Esophagus muscularis mucosa (tissue), 4 donors: ENCODE data around the gene MYO10. TPM values are rescaled to one million over a fixed set of nuclear protein-coding genes. Genes with fewer than 3 reads are reported as not detected.

Experiments used
- DNase-seq: peaks from one replicate; pipeline ENCODE4 v3.0.0-alpha.2; 2017; ENCODE audit errors: extremely low spot score
- H3K27ac ChIP-seq, 4 donors: fragments of 200-600 bp; sonication (generic); replicated peaks in 1 of 4; 1 replicate in 3 of 4; 2 replicates in 1 of 4; pipeline ENCODE4 v1.5.1; 2016 to 2019; ENCODE audit warnings: mild to moderate bottlenecking in 1 of 4
- H3K27me3 ChIP-seq, 4 donors: fragments of 200-600 bp; sonication (generic); one replicate each; pipeline versions ENCODE4 v1.5.1 to v1.6.0; 2016 to 2019
- H3K36me3 ChIP-seq, 4 donors: fragments of 200-600 bp; sonication (generic); one replicate each; pipeline ENCODE4 v1.5.1; 2016 to 2019
- H3K4me1 ChIP-seq, 4 donors: fragments of 200-600 bp; sonication (generic); one replicate each; pipeline ENCODE4 v1.5.1; 2016 to 2019
- H3K4me3 ChIP-seq, 4 donors: fragments of 200-600 bp; sonication (generic); 1 replicate in 2 of 4; 2 replicates in 2 of 4; pipeline ENCODE4 v1.5.1; 2016 to 2019; ENCODE audit warnings: mild to moderate bottlenecking in 4 of 4, moderate library complexity in 1 of 4
- H3K9me3 ChIP-seq, 4 donors: fragments of 200-600 bp; sonication (generic); 1 replicate in 3 of 4; 2 replicates in 1 of 4; pipeline ENCODE4 v1.5.1; 2016 to 2019
- CTCF ChIP-seq, 3 experiments: fragments of 200-600 bp in 2 of 3; fragments of 450-650 bp in 1 of 3; sonication (generic) in 2 of 3; IDR thresholded peaks; one replicate each; pipeline ENCODE4 v1.5.1; 2017 to 2019; ENCODE audit warnings: antibody characterized with exemption in 3 of 3, mild to moderate bottlenecking in 2 of 3, moderate library complexity in 1 of 3
- EP300 ChIP-seq: sonication (generic); formaldehyde crosslinking; IDR thresholded peaks from one replicate; pipeline ENCODE4 v1.6.1; 2017; ENCODE audit warnings: antibody characterized with exemption
- POLR2A ChIP-seq: fragments of 450-650 bp; IDR thresholded peaks from one replicate; pipeline ENCODE4 v1.6.1; 2017; ENCODE audit warnings: antibody characterized with exemption, moderate library complexity, mild to moderate bottlenecking, low read depth
- POLR2AphosphoS5 ChIP-seq, 2 donors: sonication (generic); formaldehyde crosslinking; IDR thresholded peaks; one replicate each; pipeline ENCODE4 v1.6.1; 2017; ENCODE audit warnings: antibody characterized with exemption in 2 of 2
- WGBS: methylation state at CpG from one replicate; pipeline ENCODE4 v1.1.5; 2018; 5-methylcytosine and 5-hydroxymethylcytosine counted together
- intact Hi-C: fragments of 100-400 bp; cut with DNase I; formaldehyde crosslinking; loops from one replicate; pipeline ENCODE4 v1.15.1; 2023
- total RNA-seq, 4 donors: library from RNA; depleted of rRNA; stranded (reverse); fragments of >200 nt; gene quantifications; one replicate each; pipeline versions ENCODE4 v1.1.0 to v1.2.1, GENCODE V29; 2016

MYO10 gene
- total RNA-seq, 4 donors from 2014 or later = 7.1 to 9.3 (median 7.8) TPM

- no peak for DNase-seq
- no peak overlapping the region for H3K27ac ChIP-seq
- no peak overlapping the region for H3K4me3 ChIP-seq
- intact Hi-C loops = no loop called here
- 91% methylated on average over 6 of the region's 6 CpGs for WGBS
- no peaks in the 10 kb centered on the region for H3K27me3 ChIP-seq
- TF ChIP-seq CTCF (IDR thresholded peaks at IDR 0.05) (no peak), POLR2AphosphoS5 (IDR thresholded peaks at IDR 0.05) (no peak), EP300 (no peak), POLR2A (no peak)
- no peaks in the 10 kb centered on the region for H3K36me3 ChIP-seq
- H3K9me3 ChIP-seq = no peaks in the 10 kb centered on the region
- H3K4me1 ChIP-seq = peaks cover 0 to 12% (median 9%) of the 10 kb centered on the region in 4 donors
Measured at GRCh38 chr5:16914584-16914983, 21.5 kb downstream of the MYO10 start.

GRCh38 chr5:16914108-16914435 lies 22.0 kb downstream of the MYO10 start:
- Histone ChIP-seq H3K4me3 (no peak overlapping the region), H3K27ac (no peak overlapping the region), H3K4me1 (peaks cover 0 to 12% (median 9%) of the 10 kb centered on the region in 4 donors), H3K36me3 (no peaks in the 10 kb centered on the region), H3K27me3 (no peaks in the 10 kb centered on the region), H3K9me3 (no peaks in the 10 kb centered on the region)
- no peak for DNase-seq
- 82% methylated on average over 8 of the region's 8 CpGs for WGBS
- intact Hi-C loops = no loop called here
- no peak for TF ChIP-seq EP300
- TF ChIP-seq POLR2AphosphoS5 (IDR thresholded peaks at IDR 0.05) = no peak
- no peak for TF ChIP-seq CTCF (IDR thresholded peaks at IDR 0.05)
- TF ChIP-seq POLR2A = no peak

DNA sequence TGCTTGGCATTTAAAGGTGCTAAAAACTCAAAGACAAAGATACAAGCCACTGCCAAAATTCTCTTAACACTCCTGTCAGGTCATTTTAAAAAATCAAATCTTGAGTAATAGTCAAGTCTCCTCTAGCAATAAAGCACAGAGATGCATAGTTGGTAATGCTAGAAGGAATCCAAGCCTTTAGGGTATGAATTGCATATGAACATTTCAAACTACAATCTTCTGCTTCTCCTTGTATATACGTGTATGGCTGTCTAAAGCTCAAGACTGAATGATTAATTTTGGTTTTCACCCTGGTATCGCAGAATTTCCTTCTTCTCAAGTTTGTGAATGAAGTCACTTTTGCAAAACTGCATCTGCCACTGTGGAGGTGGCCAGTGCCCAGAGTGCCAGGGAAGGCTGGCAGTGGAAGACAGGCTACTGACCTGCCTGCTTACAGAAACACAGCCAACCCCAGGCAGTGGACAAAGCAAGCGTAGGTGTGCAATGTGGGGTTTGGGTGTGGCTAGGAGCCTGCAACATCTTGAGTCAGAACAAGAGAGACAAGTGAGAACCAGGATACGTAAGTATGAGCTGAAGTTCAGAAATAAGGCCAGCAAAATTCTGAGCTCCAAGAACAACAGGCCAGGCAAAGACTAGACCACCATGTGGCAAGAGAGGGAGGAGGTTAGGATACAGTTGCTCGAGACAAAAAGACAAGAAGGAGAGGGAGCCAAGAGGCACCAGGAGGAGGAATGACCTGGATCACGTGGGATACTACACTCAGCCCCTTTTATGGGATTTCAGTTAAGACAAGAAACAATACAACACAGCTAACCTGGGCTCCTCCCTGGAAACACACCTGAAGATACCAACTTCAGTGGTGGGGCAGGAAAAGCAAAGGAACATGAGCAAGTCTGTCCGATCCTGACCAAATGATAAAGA lies 22.6 kb downstream of the MYO10 start:
- H3K27ac ChIP-seq = no peak overlapping the region
- H3K27me3 ChIP-seq = no peaks in the 10 kb centered on the region
- H3K4me3 ChIP-seq = no peak overlapping the region
- H3K36me3 ChIP-seq = no peaks in the 10 kb centered on the region
- intact Hi-C loops = no loop called here
- H3K9me3 ChIP-seq = no peaks in the 10 kb centered on the region
- TF ChIP-seq POLR2A = no peak
- no peak for TF ChIP-seq EP300
- TF ChIP-seq POLR2AphosphoS5 (IDR thresholded peaks at IDR 0.05) = no peak
- no peak for TF ChIP-seq CTCF (IDR thresholded peaks at IDR 0.05)
- no peak for DNase-seq
- WGBS = 82% methylated on average over 7 of the region's 7 CpGs
- H3K4me1 ChIP-seq = peaks cover 0 to 12% (median 9%) of the 10 kb centered on the region in 4 donors

GRCh38 chr5:16912080-16912479 lies 24.0 kb downstream of the MYO10 start:
- H3K36me3 ChIP-seq = no peaks in the 10 kb centered on the region
- 85% methylated on average over 6 of the region's 6 CpGs for WGBS
- H3K9me3 ChIP-seq = no peaks in the 10 kb centered on the region
- H3K27ac ChIP-seq = no peak overlapping the region
- H3K27me3 ChIP-seq = no peaks in the 10 kb centered on the region
- intact Hi-C loops = no loop called here
- TF ChIP-seq POLR2A (no peak), POLR2AphosphoS5 (IDR thresholded peaks at IDR 0.05) (no peak), EP300 (no peak), CTCF (IDR thresholded peaks at IDR 0.05) (no peak)
- no peak overlapping the region for H3K4me3 ChIP-seq
- peaks cover 0 to 12% (median 9%) of the 10 kb centered on the region in 4 donors for H3K4me1 ChIP-seq
- DNase-seq = no peak

GRCh38 chr5:16909464-16909863 lies 26.6 kb downstream of the MYO10 start:
- WGBS = 78% methylated on average over 7 of the region's 7 CpGs
- no peak overlapping the region for H3K27ac ChIP-seq
- TF ChIP-seq POLR2A = no peak
- no peak for TF ChIP-seq POLR2AphosphoS5 (IDR thresholded peaks at IDR 0.05)
- TF ChIP-seq CTCF (IDR thresholded peaks at IDR 0.05) = no peak
- no peak for TF ChIP-seq EP300
- no peaks in the 10 kb centered on the region for H3K27me3 ChIP-seq
- intact Hi-C loops = no loop called here
- H3K9me3 ChIP-seq = no peaks in the 10 kb centered on the region
- no peak overlapping the region for H3K4me3 ChIP-seq
- no peak for DNase-seq
- no peaks in the 10 kb centered on the region for H3K36me3 ChIP-seq
- peaks cover 0 to 12% (median 9%) of the 10 kb centered on the region in 4 donors for H3K4me1 ChIP-seq
